Lower lobe of right lung (tissue), 2 donors: Measurements from ENCODE around the gene FGD5. TPM values are rescaled to one million over a fixed set of nuclear protein-coding genes. Genes with fewer than 3 reads are reported as not detected.

Experiments used
- ATAC-seq, 2 donors: fragments of 200-7000 bp; cut with Tn5 transposase; one replicate each; pipeline ENCODE4 v1.9.1; 2020 to 2022; ENCODE audit warnings: mild to moderate bottlenecking in 2 of 2, moderate library complexity in 2 of 2
- DNase-seq: peaks from one replicate; pipeline ENCODE4 v3.0.0-alpha.2; 2020
- H3K27ac ChIP-seq: fragments of 200-600 bp; one replicate; pipeline ENCODE4 v1.8.0; 2022
- H3K27me3 ChIP-seq: fragments of 200-600 bp; one replicate; pipeline ENCODE4 v1.8.0; 2022; ENCODE audit warnings: low read depth
- H3K36me3 ChIP-seq: fragments of 200-600 bp; one replicate; pipeline ENCODE4 v1.8.0; 2022; ENCODE audit warnings: mild to moderate bottlenecking
- H3K4me1 ChIP-seq: fragments of 200-600 bp; one replicate; pipeline ENCODE4 v1.8.0; 2022
- H3K4me3 ChIP-seq: fragments of 200-600 bp; one replicate; pipeline ENCODE4 v1.8.0; 2022; ENCODE audit warnings: mild to moderate bottlenecking
- H3K9me3 ChIP-seq: fragments of 200-600 bp; one replicate; pipeline ENCODE4 v1.8.0; 2022
- CTCF ChIP-seq: fragments of 200-600 bp; IDR thresholded peaks from one replicate; pipeline ENCODE4 v1.8.0; 2022; ENCODE audit warnings: antibody characterized with exemption, mild to moderate bottlenecking
- intact Hi-C: fragments of 100-400 bp; cut with DNase I; formaldehyde crosslinking; loops from one replicate; pipeline ENCODE4 v1.11.0; 2022
- total RNA-seq: library from RNA; stranded (reverse); fragmentation: NEBNext Ultra II Directional; extraction: Animal tissue kit (Norgen Biotek cat#: 25700); gene quantifications from one replicate; pipeline ENCODE4 v1.2.1, GENCODE V29; 2021
- donor health status: DM: no; HTN: yes; CAD: no; lungs with severe emphysema.

Gene FGD5
- total RNA-seq, 1 donor from 2014 or later, result 85.0 TPM

GRCh38 chr3:14779069-14779685 lies 39.6 kb upstream of the FGD5 start:
- H3K9me3 ChIP-seq, result peaks cover 10% of the 10 kb centered on the region
- no peak overlapping the region for H3K27ac ChIP-seq
- no peak overlapping the region for H3K4me3 ChIP-seq
- TF ChIP-seq CTCF, result no peak
- intact Hi-C loops, result no loop called here
- no peaks in the 10 kb centered on the region for H3K4me1 ChIP-seq
- ATAC-seq, result no peak
- no peaks in the 10 kb centered on the region for H3K36me3 ChIP-seq
- no peak for DNase-seq
- H3K27me3 ChIP-seq, result no peaks in the 10 kb centered on the region

- Histone ChIP-seq H3K4me3 (no peak overlapping the region), H3K4me1 (no peaks in the 10 kb centered on the region), H3K9me3 (peaks cover 10% of the 10 kb centered on the region), H3K27me3 (peaks cover 3% of the 10 kb centered on the region), H3K36me3 (no peaks in the 10 kb centered on the region), H3K27ac (no peak overlapping the region)
- peak; percentile 65 for TF ChIP-seq CTCF
- intact Hi-C loops, result no loop called here
- ATAC-seq (peak; percentile 75 to 80), DNase-seq (peak; percentile 68)
Measured at GRCh38 chr3:14780927-14781507, 37.7 kb upstream of the FGD5 start.

- H3K9me3 ChIP-seq, result peaks cover 10% of the 10 kb centered on the region
- no peaks in the 10 kb centered on the region for H3K4me1 ChIP-seq
- ATAC-seq, result no peak
- peaks cover 3% of the 10 kb centered on the region for H3K27me3 ChIP-seq
- no peaks in the 10 kb centered on the region for H3K36me3 ChIP-seq
- no peak overlapping the region for H3K27ac ChIP-seq
- no peak overlapping the region for H3K4me3 ChIP-seq
- no peak for TF ChIP-seq CTCF
- intact Hi-C loops, result no loop called here
- no peak for DNase-seq
Measured at GRCh38 chr3:14783480-14784086, 35.2 kb upstream of the FGD5 start.

GRCh38 chr3:14784087-14784681 lies 34.6 kb upstream of the FGD5 start:
- TF ChIP-seq CTCF, result no peak
- Histone ChIP-seq H3K4me3 (no peak overlapping the region), H3K27me3 (peaks cover 3% of the 10 kb centered on the region), H3K4me1 (no peaks in the 10 kb centered on the region), H3K27ac (no peak overlapping the region), H3K9me3 (peaks cover 4% of the 10 kb centered on the region), H3K36me3 (no peaks in the 10 kb centered on the region)
- intact Hi-C loops, result no loop called here
- ATAC-seq (no peak), DNase-seq (peak; percentile 48)

GRCh38 chr3:14785207-14786155 lies 33.3 kb upstream of the FGD5 start:
- H3K36me3 ChIP-seq, result no peaks in the 10 kb centered on the region
- ATAC-seq (no peak), DNase-seq (no peak)
- peaks cover 3% of the 10 kb centered on the region for H3K27me3 ChIP-seq
- no peak overlapping the region for H3K27ac ChIP-seq
- TF ChIP-seq CTCF, result no peak
- H3K9me3 ChIP-seq, result no peaks in the 10 kb centered on the region
- H3K4me1 ChIP-seq, result no peaks in the 10 kb centered on the region
- no peak overlapping the region for H3K4me3 ChIP-seq
- intact Hi-C loops, result no loop called here
